GM19035 (cell line): Measurements from ENCODE around the gene SLC35F6.
"Not testable (repeated sequence)": the region's sequence is repeated elsewhere in the genome, so short reads cannot be mapped to it uniquely, and the experiment has no call there.

ENCODE experiments used
- ATAC-seq: cut with Tn5 transposase; IDR thresholded peaks from one replicate; pipeline ENCODE4 v1.9.1; 2021; ENCODE audit not compliant: unreplicated experiment

The SLC35F6 gene

DNA sequence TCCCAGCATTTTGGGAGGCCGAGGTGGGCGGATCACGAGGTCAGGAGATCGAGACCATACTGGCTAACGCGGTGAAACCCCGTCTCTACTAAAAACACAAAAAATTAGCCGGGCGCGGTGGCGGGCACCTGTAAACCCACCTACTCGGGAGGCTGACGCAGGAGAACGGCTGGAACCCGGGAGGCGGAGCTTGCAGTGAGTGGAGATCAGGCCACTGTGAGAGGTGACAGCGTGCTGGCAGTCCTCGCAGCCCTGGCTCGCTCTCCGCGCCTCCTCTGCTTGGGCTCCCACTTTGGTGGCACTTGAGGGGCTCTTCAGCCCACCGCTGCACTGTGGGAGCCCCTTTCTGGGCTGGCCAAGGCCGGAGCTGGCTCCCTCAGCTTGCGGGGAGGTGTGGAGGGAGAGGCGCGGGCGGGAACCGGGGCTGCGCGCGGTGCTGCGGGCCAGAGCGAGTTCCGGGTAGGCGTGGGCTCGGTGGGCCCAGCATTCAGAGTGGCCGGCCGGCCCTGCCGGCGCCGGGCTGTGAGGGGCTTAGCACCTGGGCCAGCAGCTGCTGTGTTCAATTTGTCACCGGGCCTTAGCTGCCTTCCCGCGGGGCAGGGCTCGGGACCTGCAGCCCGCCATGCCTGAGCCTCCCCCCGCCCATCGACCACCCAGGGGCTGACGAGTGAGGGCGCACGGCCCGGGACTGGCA, 50.1 kb downstream of the SLC35F6 start:
- not testable (repeated sequence) for ATAC-seq

- no peak for ATAC-seq
Measured at GRCh38 chr2:26816893-26817292, 52.8 kb downstream of the SLC35F6 start.

- no peak for ATAC-seq
Measured at GRCh38 chr2:26818255-26818654, 54.2 kb downstream of the SLC35F6 start.

- ATAC-seq = no peak
Measured at GRCh38 chr2:26818972-26819371, 54.9 kb downstream of the SLC35F6 start.

- ATAC-seq = no peak
Measured at GRCh38 chr2:26820932-26821331, 56.8 kb downstream of the SLC35F6 start.

- no peak for ATAC-seq
Measured at GRCh38 chr2:26822877-26823276, 58.8 kb downstream of the SLC35F6 start.
